GM21423 (cell line): ENCODE results near the gene USP17L20.
"Not testable (repeated sequence)": the region's sequence is repeated elsewhere in the genome, so short reads cannot be mapped to it uniquely, and the experiment has no call there.

Experiments
- ATAC-seq: cut with Tn5 transposase; IDR thresholded peaks from one replicate; pipeline ENCODE4 v1.9.1; 2021; ENCODE audit warnings: mild to moderate bottlenecking, moderate library complexity; ENCODE audit not compliant: unreplicated experiment

USP17L20 gene

GRCh38 chr4:9257824-9258223 lies at the start of gene USP17L20:
USP17L20 (plus strand) TSS chr4:9258124; CDS start chr4:9258124, 0 bp downstream.
- not testable (repeated sequence) for ATAC-seq

GRCh38 chr4:9210357-9210756 lies 47.6 kb upstream of the USP17L20 start, which contains the start of gene USP17L10:
USP17L10 (plus strand) TSS chr4:9210657; CDS start chr4:9210657, 0 bp downstream.
- ATAC-seq = not testable (repeated sequence)

GRCh38 chr4:9214701-9215100 lies 43.2 kb upstream of the USP17L20 start:
- not testable (repeated sequence) for ATAC-seq

GRCh38 chr4:9215105-9215504 lies 42.8 kb upstream of the USP17L20 start, which contains the start of gene USP17L11:
USP17L11 (plus strand) TSS chr4:9215405; CDS start chr4:9215405, 0 bp downstream.
- not testable (repeated sequence) for ATAC-seq

- not testable (repeated sequence) for ATAC-seq
These were observed 38.1 kb upstream of the USP17L20 start, which contains the start of gene USP17L12 for GRCh38 chr4:9219852-9220251. USP17L12 (plus strand) TSS chr4:9220152; CDS start chr4:9220152, 0 bp downstream.

- ATAC-seq = not testable (repeated sequence)
These were observed 33.3 kb upstream of the USP17L20 start, which contains the start of gene USP17L13 for GRCh38 chr4:9224596-9224995. USP17L13 (plus strand) TSS chr4:9224896; CDS start chr4:9224896, 0 bp downstream.

- ATAC-seq = not testable (repeated sequence)
These were observed 27.7 kb upstream of the USP17L20 start for GRCh38 chr4:9230249-9230648.

GRCh38 chr4:9234085-9234484 lies 23.8 kb upstream of the USP17L20 start, which contains the start of gene USP17L15:
USP17L15 (plus strand) TSS chr4:9234385; CDS start chr4:9234385, 0 bp downstream.
- ATAC-seq = not testable (repeated sequence)

GRCh38 chr4:9238461-9238860 lies 19.5 kb upstream of the USP17L20 start:
- not testable (repeated sequence) for ATAC-seq

GRCh38 chr4:9243579-9243978 lies 14.3 kb upstream of the USP17L20 start, which contains the start of gene USP17L17:
USP17L17 (plus strand) TSS chr4:9243879; CDS start chr4:9243879, 0 bp downstream.
- not testable (repeated sequence) for ATAC-seq

- ATAC-seq = not testable (repeated sequence)
These were observed 9.8 kb upstream of the USP17L20 start, which contains the start of gene USP17L18 for GRCh38 chr4:9247953-9248680. USP17L18 (plus strand) TSS chr4:9248630; CDS start chr4:9248630, 0 bp downstream.

- not testable (repeated sequence) for ATAC-seq
These were observed 4.8 kb upstream of the USP17L20 start, which contains the start of gene USP17L19 for GRCh38 chr4:9253078-9253477. USP17L19 (plus strand) TSS chr4:9253378; CDS start chr4:9253378, 0 bp downstream.

- ATAC-seq = not testable (repeated sequence)
These were observed 4.6 kb downstream of the USP17L20 start, which contains the start of gene USP17L21 for GRCh38 chr4:9262572-9262971. USP17L21 (plus strand) TSS chr4:9262872; CDS start chr4:9262872, 0 bp downstream.

GRCh38 chr4:9267319-9267718 lies 9.4 kb downstream of the USP17L20 start, which contains the start of gene USP17L22:
USP17L22 (plus strand) TSS chr4:9267619; CDS start chr4:9267619, 0 bp downstream.
- ATAC-seq = not testable (repeated sequence)

GRCh38 chr4:9271719-9272118 lies 13.8 kb downstream of the USP17L20 start:
- not testable (repeated sequence) for ATAC-seq
